Mucosa of stomach (tissue), 1 donor: ENCODE measurements around the gene SLC16A3.
"Not testable (repeated sequence)": the region's sequence is repeated elsewhere in the genome, so short reads cannot be mapped to it uniquely, and the experiment has no call there.

Source experiments
- H3K27me3 ChIP-seq: one replicate; pipeline ENCODE4 v1.7.0; 2013; ENCODE audit warnings: mild to moderate bottlenecking, low read length; ENCODE audit not compliant: control insufficient read depth, insufficient read depth
- H3K36me3 ChIP-seq: one replicate; pipeline ENCODE4 v1.7.0; 2013; ENCODE audit warnings: low read length; ENCODE audit not compliant: control insufficient read depth, insufficient read depth
- H3K4me1 ChIP-seq: one replicate; pipeline ENCODE4 v1.7.0; 2013; ENCODE audit warnings: mild to moderate bottlenecking, low read length; ENCODE audit not compliant: control insufficient read depth, insufficient read depth
- H3K4me3 ChIP-seq: one replicate; pipeline ENCODE4 v1.7.0; 2013; ENCODE audit warnings: low read length
- H3K9ac ChIP-seq: one replicate; pipeline ENCODE4 v1.7.0; 2013; ENCODE audit warnings: mild to moderate bottlenecking, low read length, moderate library complexity
- H3K9me3 ChIP-seq: one replicate; pipeline ENCODE4 v1.7.0; 2013; ENCODE audit warnings: mild to moderate bottlenecking, low read length, moderate library complexity; ENCODE audit not compliant: control insufficient read depth
- donor health status: Pancreatic carcinoma.

SLC16A3 gene

DNA sequence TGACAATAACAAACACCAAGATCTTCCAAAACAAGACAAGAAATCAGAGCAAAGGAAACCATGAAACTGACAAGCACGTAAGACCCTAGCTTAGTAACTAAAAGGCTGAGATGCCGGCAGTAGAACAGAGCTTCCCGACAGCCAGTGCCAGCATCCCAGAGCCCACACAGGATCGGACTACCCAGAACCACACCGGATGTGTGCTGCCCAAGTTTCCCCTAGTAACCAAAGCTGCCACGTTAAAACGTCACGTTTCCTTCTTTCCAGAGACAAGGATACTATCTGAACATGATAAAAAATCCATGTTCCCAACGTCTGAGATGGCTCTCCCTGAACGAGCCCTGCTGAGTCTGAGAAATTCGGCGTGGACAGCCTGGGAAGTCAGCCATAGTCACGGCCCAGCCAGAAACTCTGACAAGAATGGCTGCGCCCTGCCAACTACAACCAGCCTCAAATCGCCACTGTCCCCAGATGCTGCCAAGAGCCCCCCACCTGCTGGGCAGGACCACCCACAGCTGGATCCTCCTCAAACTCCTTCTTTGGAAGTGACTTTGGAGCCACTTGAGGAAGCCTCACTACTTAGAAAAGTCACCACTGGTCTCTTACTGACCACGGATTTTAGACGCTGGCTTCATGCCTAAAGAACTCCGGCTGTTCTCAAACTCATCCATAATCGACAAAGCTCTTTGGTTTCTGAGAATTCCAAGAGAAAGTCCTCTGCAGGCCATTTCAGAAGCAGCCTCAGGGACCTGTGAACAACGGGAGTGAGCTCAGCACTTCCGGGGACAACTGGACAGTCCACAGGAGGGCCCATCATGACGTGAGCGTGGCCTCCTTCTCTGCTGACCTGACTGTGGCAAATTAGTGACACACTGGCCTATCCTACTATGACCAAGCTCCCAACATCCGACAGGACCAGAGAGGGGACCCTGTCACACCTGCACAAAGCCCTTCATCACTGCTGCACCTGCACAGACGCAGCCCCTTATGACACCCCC, 32.9 kb upstream of the SLC16A3 start:
- Histone ChIP-seq H3K9me3 (no peaks in the 10 kb centered on the region), H3K36me3 (no peaks in the 10 kb centered on the region), H3K27me3 (no peaks in the 10 kb centered on the region), H3K9ac (no peak overlapping the region), H3K4me1 (no peaks in the 10 kb centered on the region), H3K4me3 (no peak overlapping the region)

DNA sequence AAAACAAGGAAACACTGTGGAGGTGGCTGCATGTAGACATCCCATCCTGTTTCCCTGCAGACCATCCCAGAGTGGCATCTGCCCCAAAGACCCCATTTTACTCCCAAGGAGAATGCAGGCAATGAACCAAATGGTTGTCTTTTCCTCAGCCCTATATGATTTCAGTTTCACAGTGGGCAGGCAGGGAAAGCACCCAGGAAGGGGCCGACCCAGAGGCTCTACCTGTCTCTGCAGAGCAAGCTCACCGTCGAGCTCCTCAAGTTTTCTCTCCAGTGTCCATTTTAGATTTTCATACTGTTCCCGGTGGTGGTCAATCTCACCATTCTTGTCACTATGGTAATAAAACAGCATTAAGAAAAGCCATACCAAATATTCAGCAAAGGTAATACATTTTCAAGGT, 30.8 kb upstream of the SLC16A3 start:
- Histone ChIP-seq H3K36me3 (no peaks in the 10 kb centered on the region), H3K4me1 (no peaks in the 10 kb centered on the region), H3K27me3 (no peaks in the 10 kb centered on the region), H3K9ac (no peak overlapping the region), H3K4me3 (no peak overlapping the region), H3K9me3 (no peaks in the 10 kb centered on the region)

DNA sequence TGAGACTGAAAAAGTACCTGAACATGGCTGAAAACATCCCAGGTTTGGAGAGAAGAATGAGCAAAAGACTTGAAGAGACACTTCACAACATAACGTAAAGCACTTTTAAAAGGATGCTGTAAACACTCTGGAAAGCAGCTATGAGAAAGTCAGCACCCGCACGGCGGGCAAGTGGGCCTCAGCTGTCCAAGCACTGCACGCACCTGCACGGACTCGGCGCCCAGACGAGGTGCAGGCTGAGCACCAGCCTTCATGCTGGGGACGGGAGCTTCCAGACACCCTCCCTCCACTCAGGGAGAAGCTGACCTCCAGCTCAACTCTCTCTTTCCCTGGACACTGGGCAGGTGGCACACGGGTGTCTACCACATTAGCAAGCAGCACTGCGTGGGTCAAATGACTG, 29.3 kb upstream of the SLC16A3 start:
- no peaks in the 10 kb centered on the region for H3K27me3 ChIP-seq
- H3K9me3 ChIP-seq: no peaks in the 10 kb centered on the region
- no peaks in the 10 kb centered on the region for H3K36me3 ChIP-seq
- H3K4me1 ChIP-seq: no peaks in the 10 kb centered on the region
- H3K9ac ChIP-seq: no peak overlapping the region
- H3K4me3 ChIP-seq: no peak overlapping the region

DNA sequence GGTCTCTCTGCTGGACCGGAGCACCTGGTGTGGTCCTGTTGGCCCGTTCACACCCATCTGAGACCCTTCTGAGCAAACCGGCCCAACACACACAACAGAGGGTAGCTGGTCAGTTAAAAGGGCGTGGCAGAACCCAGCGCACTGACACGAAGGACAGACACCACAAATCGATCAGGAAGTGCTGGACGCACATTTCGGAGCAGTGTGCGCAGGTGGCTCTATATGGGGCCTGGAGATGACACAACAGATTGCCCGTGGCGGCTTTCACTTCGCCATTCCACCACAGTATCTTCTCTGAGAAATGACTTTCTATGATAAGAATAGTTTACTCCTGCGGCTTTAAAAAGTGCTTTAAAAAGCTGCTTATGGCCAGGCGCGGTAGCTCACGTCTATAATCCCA, 28.7 kb upstream of the SLC16A3 start:
- Histone ChIP-seq H3K9me3 (no peaks in the 10 kb centered on the region), H3K36me3 (no peaks in the 10 kb centered on the region), H3K27me3 (no peaks in the 10 kb centered on the region), H3K4me1 (peaks cover 5% of the 10 kb centered on the region), H3K9ac (no peak overlapping the region), H3K4me3 (no peak overlapping the region)

- Histone ChIP-seq H3K9ac (no peak overlapping the region), H3K27me3 (no peaks in the 10 kb centered on the region), H3K4me3 (no peak overlapping the region), H3K36me3 (no peaks in the 10 kb centered on the region), H3K9me3 (no peaks in the 10 kb centered on the region), H3K4me1 (peaks cover 13% of the 10 kb centered on the region)
Measured at GRCh38 chr17:82200743-82201497, 27.9 kb upstream of the SLC16A3 start.

GRCh38 chr17:82201498-82201910, 27.3 kb upstream of the SLC16A3 start:
- Histone ChIP-seq H3K9ac (no peak overlapping the region), H3K4me1 (peaks cover 19% of the 10 kb centered on the region), H3K36me3 (no peaks in the 10 kb centered on the region), H3K9me3 (no peaks in the 10 kb centered on the region), H3K27me3 (no peaks in the 10 kb centered on the region), H3K4me3 (no peak overlapping the region)

- H3K9ac ChIP-seq: no peak overlapping the region
- H3K4me3 ChIP-seq: no peak overlapping the region
- peaks cover 22% of the 10 kb centered on the region for H3K4me1 ChIP-seq
- H3K36me3 ChIP-seq: no peaks in the 10 kb centered on the region
- H3K27me3 ChIP-seq: no peaks in the 10 kb centered on the region
- no peaks in the 10 kb centered on the region for H3K9me3 ChIP-seq
Measured at GRCh38 chr17:82202981-82203380, 25.9 kb upstream of the SLC16A3 start.

DNA sequence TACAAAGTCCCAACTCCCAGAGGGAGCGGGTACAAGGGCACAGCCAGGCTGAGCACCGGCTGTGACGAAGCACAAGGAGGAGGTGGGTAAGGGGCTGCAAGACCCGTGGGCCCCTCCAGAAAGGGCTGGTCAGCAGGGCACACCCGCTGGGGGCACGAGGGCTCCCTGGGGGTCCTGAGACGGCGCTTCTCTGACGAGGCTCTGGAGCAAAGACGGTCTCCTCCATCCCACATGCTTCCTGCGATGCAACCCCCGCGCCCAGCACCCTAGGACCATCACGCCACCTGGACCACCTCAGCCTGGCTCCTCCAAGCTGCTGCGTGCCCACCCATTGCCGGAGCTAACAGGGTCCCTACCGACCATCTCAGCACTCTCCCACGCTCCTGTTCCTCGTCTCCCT, 24.9 kb upstream of the SLC16A3 start:
- H3K4me1 ChIP-seq: peaks cover 22% of the 10 kb centered on the region
- H3K9ac ChIP-seq: no peak overlapping the region
- no peaks in the 10 kb centered on the region for H3K27me3 ChIP-seq
- no peak overlapping the region for H3K4me3 ChIP-seq
- H3K36me3 ChIP-seq: no peaks in the 10 kb centered on the region
- no peaks in the 10 kb centered on the region for H3K9me3 ChIP-seq

DNA sequence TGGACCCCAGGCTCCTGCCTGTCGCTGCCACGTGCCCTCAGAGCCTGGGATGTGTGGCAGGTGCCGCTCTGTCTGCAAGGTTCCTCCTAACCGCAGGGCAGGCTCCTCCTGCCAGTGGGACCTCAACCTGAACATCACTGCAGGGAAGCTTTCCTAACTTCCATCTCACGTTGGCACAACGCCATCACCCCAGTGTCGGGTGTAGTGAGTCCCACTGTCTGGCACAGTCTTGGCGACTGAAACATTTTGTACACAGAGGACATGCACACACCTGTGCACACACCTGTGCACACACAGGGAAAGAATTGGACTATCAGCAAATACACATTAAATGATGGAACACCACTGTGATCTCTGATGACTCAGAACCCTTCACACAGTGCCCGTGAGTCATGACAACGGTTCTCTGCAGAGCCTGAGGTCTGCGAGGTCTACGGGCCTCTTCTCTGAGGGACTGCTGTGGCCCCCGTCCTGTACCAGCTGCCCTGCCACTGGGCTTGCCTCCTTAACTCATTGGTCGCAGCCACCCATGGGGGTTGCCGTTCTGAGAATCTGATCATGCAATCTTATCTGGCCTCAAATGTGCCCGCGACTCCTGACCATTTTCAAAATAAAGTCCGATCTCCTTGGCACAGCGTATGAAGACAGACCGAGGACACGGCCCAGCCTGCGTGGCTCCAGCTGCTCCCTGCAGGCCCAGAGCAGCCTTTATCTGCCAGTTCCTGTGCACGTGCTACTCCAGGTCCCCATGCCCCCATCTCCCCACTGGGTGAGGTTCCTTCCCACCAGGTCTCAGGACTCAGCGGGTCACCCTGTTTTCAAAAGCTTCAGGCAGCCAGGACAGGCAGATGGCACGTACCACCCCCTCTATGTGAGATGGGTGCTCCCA, 23.8 kb upstream of the SLC16A3 start:
- Histone ChIP-seq H3K9ac (no peak overlapping the region), H3K36me3 (no peaks in the 10 kb centered on the region), H3K27me3 (no peaks in the 10 kb centered on the region), H3K4me3 (no peak overlapping the region), H3K4me1 (peaks cover 22% of the 10 kb centered on the region), H3K9me3 (no peaks in the 10 kb centered on the region)

DNA sequence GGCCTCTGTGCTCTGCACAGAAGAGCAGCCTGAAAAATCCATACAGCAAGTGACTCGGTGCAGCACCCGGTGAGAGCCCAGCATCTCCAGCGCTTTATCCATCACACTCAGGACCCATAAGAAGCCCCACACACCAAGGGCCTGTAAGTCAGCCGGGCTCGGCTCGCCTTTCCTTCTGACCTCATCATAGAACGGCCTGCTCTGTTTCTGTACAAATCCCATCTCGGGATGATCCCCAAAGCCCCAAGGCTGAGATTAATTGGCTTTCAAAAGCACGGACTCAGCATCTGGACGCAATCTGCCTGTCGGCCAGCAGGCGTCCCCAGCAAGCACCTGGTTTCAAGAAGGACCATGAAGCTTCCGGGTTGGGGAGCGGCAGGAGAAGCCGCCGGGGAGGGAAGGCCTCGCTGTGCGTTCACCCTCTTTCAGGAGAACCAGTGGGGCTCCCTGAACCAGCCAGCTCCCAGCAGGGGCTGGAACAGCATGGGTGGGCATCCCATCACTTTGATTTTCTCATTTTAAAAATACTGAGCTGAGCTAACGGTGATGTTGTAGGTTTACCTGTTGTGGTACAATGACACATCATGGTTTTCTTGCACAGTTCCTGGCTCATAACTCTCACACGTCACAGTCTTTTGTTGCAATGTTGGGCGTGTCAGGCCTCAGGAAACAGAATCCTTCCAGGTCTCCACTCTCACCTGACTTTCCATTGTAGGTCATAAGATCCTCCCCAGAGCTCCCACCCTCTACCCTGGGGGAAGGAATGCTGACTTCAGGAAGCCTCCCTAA, 22.9 kb upstream of the SLC16A3 start:
- Histone ChIP-seq H3K9ac (peak overlapping the region; percentile 46), H3K4me3 (no peak overlapping the region), H3K27me3 (no peaks in the 10 kb centered on the region)

DNA sequence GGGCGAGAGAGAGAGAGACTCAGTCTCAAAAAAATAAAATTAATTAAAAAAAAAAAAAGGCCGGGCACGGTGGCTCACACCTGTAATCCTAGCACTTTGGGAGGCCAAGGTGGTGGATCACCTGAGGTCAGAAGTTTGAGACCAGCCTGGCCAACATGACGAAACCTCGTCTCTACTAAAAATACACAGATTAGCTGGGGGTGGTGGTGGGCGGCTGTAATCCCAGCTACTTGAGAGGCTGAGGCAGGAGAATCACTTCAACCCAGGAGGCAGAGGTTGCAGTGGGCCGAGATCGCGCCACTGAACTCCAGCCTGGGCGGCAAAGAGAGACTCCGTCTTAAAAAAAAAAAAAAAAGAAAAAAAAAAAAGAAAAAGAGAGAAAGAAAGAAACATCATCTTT, 18.2 kb upstream of the SLC16A3 start:
- H3K27me3 ChIP-seq, H3K9me3 ChIP-seq, H3K36me3 ChIP-seq, H3K9ac ChIP-seq, H3K4me3 ChIP-seq: not testable (repeated sequence)
- H3K4me1 ChIP-seq: peaks cover 24% of the 10 kb centered on the region

More for the DNA sequence above, 22.9 kb upstream of the SLC16A3 start:
- H3K4me1 ChIP-seq: peaks cover 22% of the 10 kb centered on the region
- no peaks in the 10 kb centered on the region for H3K9me3 ChIP-seq
- H3K36me3 ChIP-seq: no peaks in the 10 kb centered on the region
